ENCODE data around the gene CADPS2. TPM values are rescaled to one million over a fixed set of nuclear protein-coding genes. Genes with fewer than 3 reads are reported as not detected.

CADPS2 gene
- total RNA-seq, 2 experiments from 2014 or later, result not detected

DNA sequence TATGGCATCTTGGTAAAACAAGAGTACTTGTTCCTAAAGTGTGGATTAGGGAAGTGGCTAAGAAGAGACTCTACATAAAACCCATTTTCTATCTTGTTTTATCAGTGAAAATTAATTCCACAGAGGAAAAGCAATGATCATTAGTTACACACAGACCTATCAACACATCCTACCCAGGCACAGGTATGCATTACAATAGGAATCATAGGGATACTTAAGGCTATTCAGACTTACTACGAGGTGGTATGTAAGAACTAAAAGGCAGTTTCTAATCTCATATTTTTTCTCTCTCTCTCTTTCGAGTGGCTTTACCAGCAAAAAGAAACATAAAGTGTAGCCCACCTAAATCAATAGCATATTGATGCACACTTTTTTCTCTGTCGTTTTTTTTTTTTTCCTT lies 415.4 kb downstream of the CADPS2 start:
- CTCF ChIA-PET (ENCODE audit: unreplicated experiment), result no interaction called here
- Histone ChIP-seq H3K36me3 (ENCODE audit: insufficient read depth, low read length) (no peaks in the 10 kb centered on the region), H3K4me3 (ENCODE audit: low read depth, low read length, poor library complexity, severe bottlenecking) (no peak overlapping the region), H2AFZ (ENCODE audit: low read length) (no peak overlapping the region), H3K4me1 (ENCODE audit: insufficient read depth, low read length, poor library complexity, severe bottlenecking) (no peaks in the 10 kb centered on the region), H3K79me2 (ENCODE audit: insufficient read depth, low read depth, low read length) (no peaks in the 10 kb centered on the region), H3K4me2 (ENCODE audit: low read length) (no peak overlapping the region), H3K9me2 (ENCODE audit: insufficient read depth, low read length) (no peaks in the 10 kb centered on the region), H4K20me1 (ENCODE audit: insufficient read depth, low read length) (no peaks in the 10 kb centered on the region), H3K27ac (ENCODE audit: low read depth, low read length, poor library complexity, severe bottlenecking) (no peak overlapping the region), H3K9me3 (ENCODE audit: low read length) (no peaks in the 10 kb centered on the region)
- BruUV-seq (replicated peaks), result no TSS peak
- intact Hi-C loops (cut with micrococcal nuclease; ENCODE audit: unreplicated experiment), result no loop called here
- no peak for DNase-seq (ENCODE audit: low spot score)
- POLR2A ChIA-PET, result no interaction called here
- no peak for TF ChIP-seq EZH2phosphoT487 (IDR thresholded peaks at IDR 0.05; ENCODE audit: borderline replicate concordance, low read depth, low read length)
- no peak for TF ChIP-seq CTCF (conservative IDR thresholded peaks at IDR 0.05; ENCODE audit: low read length)

GRCh38 chr7:122468945-122469344 lies 417.3 kb downstream of the CADPS2 start:
- no peak overlapping the region for H3K4me3 ChIP-seq (ENCODE audit: low read depth, low read length, poor library complexity, severe bottlenecking)
- no TSS peak for BruUV-seq (replicated peaks)
- POLR2A ChIA-PET, result no interaction called here
- H3K36me3 ChIP-seq (ENCODE audit: insufficient read depth, low read length), result no peaks in the 10 kb centered on the region
- no peaks in the 10 kb centered on the region for H3K79me2 ChIP-seq (ENCODE audit: insufficient read depth, low read depth, low read length)
- no peak for TF ChIP-seq EZH2phosphoT487 (IDR thresholded peaks at IDR 0.05; ENCODE audit: borderline replicate concordance, low read depth, low read length)
- TF ChIP-seq CTCF (conservative IDR thresholded peaks at IDR 0.05; ENCODE audit: low read length), result no peak
- no peak overlapping the region for H3K4me2 ChIP-seq (ENCODE audit: low read length)
- H2AFZ ChIP-seq (ENCODE audit: low read length), result no peak overlapping the region
- CTCF ChIA-PET (ENCODE audit: unreplicated experiment), result no interaction called here
- H3K9me3 ChIP-seq (ENCODE audit: low read length), result no peaks in the 10 kb centered on the region
- no peaks in the 10 kb centered on the region for H4K20me1 ChIP-seq (ENCODE audit: insufficient read depth, low read length)
- no peaks in the 10 kb centered on the region for H3K9me2 ChIP-seq (ENCODE audit: insufficient read depth, low read length)
- no peak for DNase-seq (ENCODE audit: low spot score)
- H3K27ac ChIP-seq (ENCODE audit: low read depth, low read length, poor library complexity, severe bottlenecking), result no peak overlapping the region
- intact Hi-C loops (cut with micrococcal nuclease; ENCODE audit: unreplicated experiment), result no loop called here
- no peaks in the 10 kb centered on the region for H3K4me1 ChIP-seq (ENCODE audit: insufficient read depth, low read length, poor library complexity, severe bottlenecking)

GRCh38 chr7:122467661-122468449 lies 418.4 kb downstream of the CADPS2 start:
- intact Hi-C loops (cut with micrococcal nuclease; ENCODE audit: unreplicated experiment), result no loop called here
- Histone ChIP-seq H3K36me3 (ENCODE audit: insufficient read depth, low read length) (no peaks in the 10 kb centered on the region), H3K79me2 (ENCODE audit: insufficient read depth, low read depth, low read length) (no peaks in the 10 kb centered on the region), H2AFZ (ENCODE audit: low read length) (no peak overlapping the region), H4K20me1 (ENCODE audit: insufficient read depth, low read length) (no peaks in the 10 kb centered on the region), H3K4me2 (ENCODE audit: low read length) (no peak overlapping the region), H3K4me3 (ENCODE audit: low read depth, low read length, poor library complexity, severe bottlenecking) (no peak overlapping the region), H3K27ac (ENCODE audit: low read depth, low read length, poor library complexity, severe bottlenecking) (no peak overlapping the region), H3K9me2 (ENCODE audit: insufficient read depth, low read length) (no peaks in the 10 kb centered on the region), H3K4me1 (ENCODE audit: insufficient read depth, low read length, poor library complexity, severe bottlenecking) (no peaks in the 10 kb centered on the region), H3K9me3 (ENCODE audit: low read length) (no peaks in the 10 kb centered on the region)
- no peak for TF ChIP-seq CTCF (conservative IDR thresholded peaks at IDR 0.05; ENCODE audit: low read length)
- TF ChIP-seq EZH2phosphoT487 (IDR thresholded peaks at IDR 0.05; ENCODE audit: borderline replicate concordance, low read depth, low read length), result no peak
- CTCF ChIA-PET (ENCODE audit: unreplicated experiment), result no interaction called here
- no peak for DNase-seq (ENCODE audit: low spot score)
- POLR2A ChIA-PET, result no interaction called here
- no TSS peak for BruUV-seq (replicated peaks)
